NCI-H2171 (cell line): ENCODE results near the gene BCL2L1.

Experiments used
- DNase-seq: peaks from one replicate; lab custom pipeline; 2025; lab: John Stamatoyannopoulos, UW

Gene BCL2L1

GRCh38 chr20:31723319-31724078 is 831 bp upstream of the BCL2L1 start:
- peak; percentile 99 for DNase-seq

- no peak for DNase-seq
These were observed 326 bp upstream of the BCL2L1 start for GRCh38 chr20:31723069-31723318.

GRCh38 chr20:31721408-31722256 is 1.0 kb downstream of the BCL2L1 start:
- DNase-seq, result no peak

GRCh38 chr20:31720486-31721407 is 1.9 kb downstream of the BCL2L1 start:
- DNase-seq, result no peak

GRCh38 chr20:31719644-31720485 is 2.8 kb downstream of the BCL2L1 start:
- DNase-seq, result no peak

GRCh38 chr20:31718952-31719643 is 3.6 kb downstream of the BCL2L1 start:
- no peak for DNase-seq

- DNase-seq, result no peak
These were observed 5.0 kb downstream of the BCL2L1 start for GRCh38 chr20:31717478-31718201.

GRCh38 chr20:31716818-31717477 is 5.7 kb downstream of the BCL2L1 start:
- no peak for DNase-seq

- no peak for DNase-seq
These were observed 6.3 kb downstream of the BCL2L1 start for GRCh38 chr20:31716351-31716750.

- DNase-seq, result no peak
These were observed 6.9 kb downstream of the BCL2L1 start for GRCh38 chr20:31715766-31716165.

GRCh38 chr20:31713312-31714273 is 9.1 kb downstream of the BCL2L1 start:
- no peak for DNase-seq

GRCh38 chr20:31712564-31713311 is 9.9 kb downstream of the BCL2L1 start:
- DNase-seq, result no peak

GRCh38 chr20:31712112-31712553 is 10.5 kb downstream of the BCL2L1 start:
- DNase-seq, result peak; percentile 39

- no peak for DNase-seq
These were observed 11.2 kb downstream of the BCL2L1 start for GRCh38 chr20:31711179-31712111.

- peak; percentile 85 for DNase-seq
These were observed 12.1 kb downstream of the BCL2L1 start for GRCh38 chr20:31710423-31711108.

- peak; percentile 43 for DNase-seq
These were observed 12.7 kb downstream of the BCL2L1 start for GRCh38 chr20:31709939-31710338.
